Parathyroid adenoma (tissue), 2 donors: ENCODE data around the gene SRGAP3.

Experiments
- H2AFZ ChIP-seq: fragments of 300-600 bp; sonication (generic); one replicate; pipeline ENCODE4 v1.7.0; 2017; ENCODE audit warnings: antibody characterized with exemption, mild to moderate bottlenecking
- H3K27ac ChIP-seq: fragments of 300-600 bp; sonication (generic); one replicate; pipeline ENCODE4 v1.7.0; 2017
- H3K27me3 ChIP-seq: fragments of 300-600 bp; sonication (generic); one replicate; pipeline ENCODE4 v1.7.0; 2017; ENCODE audit warnings: low read length; ENCODE audit not compliant: control insufficient read depth, insufficient read depth
- H3K36me3 ChIP-seq: fragments of 300-600 bp; sonication (generic); one replicate; pipeline ENCODE4 v1.7.0; 2017; ENCODE audit warnings: low read length; ENCODE audit not compliant: control insufficient read depth, insufficient read depth
- H3K4me1 ChIP-seq: fragments of 300-600 bp; sonication (generic); one replicate; pipeline ENCODE4 v1.7.0; 2017; ENCODE audit warnings: control low read depth
- H3K4me2 ChIP-seq: fragments of 300-600 bp; sonication (generic); one replicate; pipeline ENCODE4 v1.7.0; 2017; ENCODE audit warnings: low read length
- H3K4me3 ChIP-seq: fragments of 300-600 bp; sonication (generic); one replicate; pipeline ENCODE4 v1.7.0; 2017; ENCODE audit warnings: low read depth, low read length
- H3K79me2 ChIP-seq: fragments of 300-600 bp; sonication (generic); one replicate; pipeline ENCODE4 v1.7.0; 2017; ENCODE audit warnings: control low read depth
- H3K9ac ChIP-seq: fragments of 300-600 bp; sonication (generic); one replicate; pipeline ENCODE4 v1.7.0; 2017; ENCODE audit warnings: mild to moderate bottlenecking
- H3K9me3 ChIP-seq: fragments of 300-600 bp; sonication (generic); one replicate; pipeline ENCODE4 v1.7.0; 2017; ENCODE audit warnings: low read length; ENCODE audit not compliant: control insufficient read depth
- TF ChIP-seq, protein P1 (sequence below): fragments of 300-600 bp; sonication (generic); IDR thresholded peaks from one replicate; pipeline ENCODE4 v1.7.0; 2017; ENCODE audit warnings: antibody characterized with exemption, mild to moderate bottlenecking
- donor health status: primary hyperparathyroidism.

SRGAP3 gene

DNA sequence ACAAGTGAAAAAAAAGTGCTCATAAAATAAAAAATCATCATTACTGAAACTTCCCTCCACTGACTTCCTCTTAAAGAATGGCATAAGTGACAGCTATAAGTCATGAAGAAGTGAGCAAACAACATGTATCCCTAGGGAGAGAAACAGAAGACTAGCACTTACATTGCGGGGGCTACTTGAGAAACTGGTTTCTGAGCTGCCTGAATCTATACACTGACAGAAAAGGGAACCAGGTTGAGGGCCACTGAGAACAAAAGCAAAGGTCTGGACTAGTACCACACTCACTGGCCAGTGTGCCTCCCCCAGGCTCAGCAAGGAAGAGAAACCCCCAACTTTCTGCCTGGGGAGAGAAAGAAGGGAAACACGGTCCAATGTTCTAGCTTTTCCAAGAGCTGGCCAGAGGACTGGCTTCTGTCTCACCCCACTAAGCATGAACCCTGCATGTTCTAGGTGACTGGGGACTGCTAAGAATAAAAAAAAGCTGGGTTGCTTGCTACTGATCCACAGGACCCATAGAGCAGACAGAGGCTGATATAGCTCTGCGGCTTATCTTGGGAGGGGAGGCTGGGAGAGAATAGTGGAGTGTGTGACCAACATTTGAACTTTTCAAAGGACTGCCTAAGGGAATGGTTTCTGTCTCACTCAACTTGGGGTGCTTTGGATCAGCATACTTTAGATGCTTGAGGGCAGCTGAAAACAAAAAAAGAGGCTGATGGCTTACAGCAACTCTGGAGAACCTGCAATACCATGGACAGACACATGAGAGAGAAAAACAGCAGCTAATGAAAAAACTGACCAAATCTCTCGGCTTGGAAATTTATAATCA is 294.3 kb downstream of the SRGAP3 start:
- no peaks in the 10 kb centered on the region for H3K4me1 ChIP-seq
- no peaks in the 10 kb centered on the region for H3K9me3 ChIP-seq
- no peak overlapping the region for H3K9ac ChIP-seq
- TF ChIP-seq, protein P1, sequence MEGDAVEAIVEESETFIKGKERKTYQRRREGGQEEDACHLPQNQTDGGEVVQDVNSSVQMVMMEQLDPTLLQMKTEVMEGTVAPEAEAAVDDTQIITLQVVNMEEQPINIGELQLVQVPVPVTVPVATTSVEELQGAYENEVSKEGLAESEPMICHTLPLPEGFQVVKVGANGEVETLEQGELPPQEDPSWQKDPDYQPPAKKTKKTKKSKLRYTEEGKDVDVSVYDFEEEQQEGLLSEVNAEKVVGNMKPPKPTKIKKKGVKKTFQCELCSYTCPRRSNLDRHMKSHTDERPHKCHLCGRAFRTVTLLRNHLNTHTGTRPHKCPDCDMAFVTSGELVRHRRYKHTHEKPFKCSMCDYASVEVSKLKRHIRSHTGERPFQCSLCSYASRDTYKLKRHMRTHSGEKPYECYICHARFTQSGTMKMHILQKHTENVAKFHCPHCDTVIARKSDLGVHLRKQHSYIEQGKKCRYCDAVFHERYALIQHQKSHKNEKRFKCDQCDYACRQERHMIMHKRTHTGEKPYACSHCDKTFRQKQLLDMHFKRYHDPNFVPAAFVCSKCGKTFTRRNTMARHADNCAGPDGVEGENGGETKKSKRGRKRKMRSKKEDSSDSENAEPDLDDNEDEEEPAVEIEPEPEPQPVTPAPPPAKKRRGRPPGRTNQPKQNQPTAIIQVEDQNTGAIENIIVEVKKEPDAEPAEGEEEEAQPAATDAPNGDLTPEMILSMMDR = no peak
- H3K36me3 ChIP-seq = no peaks in the 10 kb centered on the region
- peaks cover 2% of the 10 kb centered on the region for H3K79me2 ChIP-seq
- H3K27me3 ChIP-seq = no peaks in the 10 kb centered on the region
- H3K27ac ChIP-seq = no peak overlapping the region
- H3K4me3 ChIP-seq = no peak overlapping the region
- H3K4me2 ChIP-seq = no peak overlapping the region
- H2AFZ ChIP-seq = no peak overlapping the region

DNA sequence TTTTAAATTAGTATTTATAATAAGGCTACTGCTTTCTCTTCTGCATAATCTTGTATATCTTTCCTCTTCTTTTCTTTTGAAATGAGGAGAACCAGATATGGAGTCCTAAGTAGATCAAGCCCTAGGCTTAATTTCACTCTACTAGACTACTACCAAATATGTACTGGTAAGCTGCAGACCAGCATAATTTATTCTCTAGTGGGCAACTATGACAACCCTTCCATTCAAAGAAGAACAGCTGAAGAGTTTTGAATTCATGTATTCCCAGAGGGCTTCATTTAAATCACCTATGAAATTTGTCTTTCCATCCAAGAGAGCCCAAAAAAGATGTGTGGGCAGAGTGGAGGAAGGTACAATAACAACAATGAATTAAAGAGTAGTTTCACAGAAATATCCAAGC is 296.1 kb downstream of the SRGAP3 start:
- Histone ChIP-seq H2AFZ (no peak overlapping the region), H3K4me2 (no peak overlapping the region), H3K4me1 (no peaks in the 10 kb centered on the region), H3K27ac (no peak overlapping the region), H3K27me3 (no peaks in the 10 kb centered on the region), H3K4me3 (no peak overlapping the region), H3K9me3 (no peaks in the 10 kb centered on the region), H3K9ac (no peak overlapping the region), H3K79me2 (no peaks in the 10 kb centered on the region), H3K36me3 (no peaks in the 10 kb centered on the region)
- TF ChIP-seq, protein P1 = no peak

DNA sequence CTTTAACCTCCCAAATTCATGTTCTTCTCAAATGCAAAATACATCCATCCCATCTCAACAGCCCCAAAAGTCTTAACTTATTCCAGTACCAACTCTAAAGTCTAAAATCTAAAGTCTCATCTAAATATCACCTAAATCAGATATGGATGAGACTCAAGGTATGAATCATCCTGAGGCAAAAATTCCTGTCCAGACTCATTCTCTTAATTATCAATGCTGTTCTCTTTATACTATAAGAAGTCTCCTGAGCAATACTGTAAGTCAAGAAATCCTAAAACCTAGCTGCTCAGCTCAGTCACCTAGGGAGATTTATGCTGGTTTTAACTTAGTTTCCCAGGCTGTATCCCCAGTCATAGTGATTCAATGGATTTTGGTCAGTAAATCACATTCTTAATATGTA is 297.3 kb downstream of the SRGAP3 start:
- Histone ChIP-seq H3K36me3 (no peaks in the 10 kb centered on the region), H2AFZ (no peak overlapping the region), H3K4me2 (no peak overlapping the region), H3K27me3 (no peaks in the 10 kb centered on the region), H3K4me3 (no peak overlapping the region), H3K79me2 (no peaks in the 10 kb centered on the region), H3K9ac (no peak overlapping the region), H3K9me3 (no peaks in the 10 kb centered on the region), H3K27ac (no peak overlapping the region), H3K4me1 (no peaks in the 10 kb centered on the region)
- TF ChIP-seq, protein P1 = no peak

DNA sequence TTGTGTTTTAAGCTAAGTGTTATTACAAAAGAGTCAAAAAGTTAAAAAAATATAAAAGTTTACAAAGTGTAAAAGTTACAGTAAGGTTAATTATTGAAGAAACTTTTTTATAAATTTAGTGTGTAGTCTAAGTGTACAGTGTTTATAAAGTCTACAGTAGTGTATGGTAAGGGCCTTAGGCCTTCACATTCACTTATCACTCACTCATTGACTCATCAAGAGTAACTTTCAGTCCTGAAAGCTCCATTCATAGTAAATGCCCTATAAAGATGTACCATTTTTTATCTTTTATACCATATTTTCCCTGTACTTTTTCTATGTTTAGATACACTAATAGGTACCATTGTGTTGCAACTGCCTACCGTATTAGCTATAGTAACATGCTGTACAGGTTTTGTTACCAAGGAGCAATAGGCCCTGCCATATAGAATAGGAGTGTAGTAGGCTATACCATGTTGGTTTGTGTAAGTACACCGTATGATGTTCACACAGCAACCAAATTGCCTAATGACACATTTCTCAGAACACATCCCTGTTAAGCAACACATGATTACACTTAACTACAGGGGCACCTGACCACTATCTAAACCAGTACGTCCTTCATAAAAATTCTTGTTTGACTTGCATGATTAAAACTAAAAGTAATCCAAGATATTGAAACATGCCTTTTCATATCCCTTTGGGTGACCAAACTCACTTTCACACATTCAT is 303.4 kb downstream of the SRGAP3 start:
- Histone ChIP-seq H3K4me1 (no peaks in the 10 kb centered on the region), H3K27me3 (no peaks in the 10 kb centered on the region), H2AFZ (no peak overlapping the region), H3K79me2 (no peaks in the 10 kb centered on the region), H3K36me3 (no peaks in the 10 kb centered on the region), H3K27ac (no peak overlapping the region), H3K4me3 (no peak overlapping the region), H3K9ac (no peak overlapping the region), H3K9me3 (no peaks in the 10 kb centered on the region), H3K4me2 (no peak overlapping the region)
- TF ChIP-seq, protein P1 = no peak
